GM12878 (cell line): ENCODE results near the gene AMBP. TPM values are rescaled to one million over a fixed set of nuclear protein-coding genes. Genes with fewer than 3 reads are reported as not detected.

Experiments used
- ATAC-seq: fragments of 200-7000 bp; cut with Tn5 transposase; 3 replicates; pipeline ENCODE4 v1.9.1; 2020; ENCODE audit warnings: mild to moderate bottlenecking, moderate library complexity
- BruUV-seq: library from RNA; stranded (reverse); fragments of 400-500 nt; replicated peaks from 2 replicates; lab custom pipeline; 2021; lab: Mats Ljungman, UMichigan
- CTCF ChIA-PET: fragments of 300-600 bp; sonication (Branson Sonifier 250); formaldehyde crosslinking; extraction: SDS; loops from one replicate; lab custom pipeline; 2021; ENCODE audit warnings: inconsistent platforms; lab: Yijun Ruan, JAX
- POLR2A ChIA-PET: fragments of 350-600 bp; formaldehyde crosslinking; extraction: SDS; loops from one replicate; lab custom pipeline; 2021; ENCODE audit warnings: inconsistent platforms; lab: Charles Lee
- RAD21 ChIA-PET: fragments of 300-600 bp; sonication (Branson Sonifier 250); formaldehyde crosslinking; loops from one replicate; lab custom pipeline; 2023; ENCODE audit warnings: antibody characterized with exemption; ENCODE audit not compliant: unreplicated experiment; lab: Charles Lee
- SMC1A ChIA-PET: fragments of 300-600 bp; sonication (Branson Sonifier 250); formaldehyde crosslinking; loops from one replicate; lab custom pipeline; 2023; ENCODE audit not compliant: unreplicated experiment, uncharacterized antibody; lab: Charles Lee
- DNase-seq: peaks from one replicate; pipeline ENCODE4 v3.0.0-alpha.2; 2011; ENCODE audit warnings: low read depth, low spot score
- FAIRE-seq: peaks from 3 replicates; lab custom pipeline; 2011; peaks lifted over from hg19 to GRCh38; lab: Jason Lieb, UNC
- H2AFZ ChIP-seq: 2 replicates; pipeline ENCODE4 v1.6.0; 2011; ENCODE audit warnings: low read depth, low read length, control low read depth; ENCODE audit not compliant: control insufficient read depth
- H3K27ac ChIP-seq: 2 replicates; pipeline ENCODE4 v1.5.1; 2011; ENCODE audit warnings: control low read depth; ENCODE audit not compliant: control insufficient read depth, insufficient read depth
- H3K27me3 ChIP-seq, 2 experiments: replicated peaks in 1 of 2; 2 replicates each; pipeline versions ENCODE4 v1.6.0 to v1.6.1; 2011; ENCODE audit warnings: low read length in 1 of 2; ENCODE audit not compliant: control insufficient read depth in 2 of 2, insufficient read depth in 2 of 2
- H3K36me3 ChIP-seq, 2 experiments: 2 replicates each; pipeline ENCODE4 v1.5.1; 2011; ENCODE audit warnings: low read length in 1 of 2; ENCODE audit not compliant: control insufficient read depth in 2 of 2, insufficient read depth in 2 of 2
- H3K4me1 ChIP-seq: 2 replicates; pipeline ENCODE4 v1.6.1; 2011; ENCODE audit warnings: mild to moderate bottlenecking, low read length, moderate library complexity, mixed read lengths; ENCODE audit not compliant: control insufficient read depth, insufficient read depth
- H3K4me2 ChIP-seq: 2 replicates; pipeline ENCODE4 v1.6.0; 2011; ENCODE audit warnings: control low read depth; ENCODE audit not compliant: control insufficient read depth, insufficient read depth
- H3K4me3 ChIP-seq: fragments of 200-600 bp; sonication (generic); 2 replicates; pipeline ENCODE4 v1.5.1; 2016
- H3K79me2 ChIP-seq: 2 replicates; pipeline ENCODE4 v1.6.0; 2011; ENCODE audit warnings: low read length; ENCODE audit not compliant: control insufficient read depth, insufficient read depth
- H3K9ac ChIP-seq: 2 replicates; pipeline ENCODE4 v1.8.0; 2011; ENCODE audit warnings: low read length, control low read depth, mixed read lengths; ENCODE audit not compliant: control insufficient read depth, insufficient read depth
- H3K9me3 ChIP-seq: replicated peaks from 3 replicates; pipeline ENCODE4 v1.5.1; 2011; ENCODE audit warnings: mild to moderate bottlenecking, low read length; ENCODE audit not compliant: control insufficient read depth, insufficient read depth
- H4K20me1 ChIP-seq: 2 replicates; pipeline ENCODE4 v1.6.0; 2011; ENCODE audit not compliant: control insufficient read depth, insufficient read depth
- CREM ChIP-seq: IDR thresholded peaks from 2 replicates; pipeline ENCODE4 v1.6.1; 2014; ENCODE audit warnings: antibody characterized with exemption, low read depth
- IKZF2 ChIP-seq, 2 experiments: fragments of 450-650 bp; IDR thresholded peaks; 2 replicates each; pipeline ENCODE4 v1.6.1; 2017; ENCODE audit warnings: mild to moderate bottlenecking in 2 of 2, moderate library complexity in 2 of 2
- PAX5 ChIP-seq: IDR thresholded peaks from 2 replicates; pipeline ENCODE4 v1.6.1; 2011; ENCODE audit warnings: low read depth, low read length, borderline replicate concordance
- POU2F2 ChIP-seq: IDR thresholded peaks from 3 replicates; pipeline ENCODE4 v1.6.1; 2011; ENCODE audit warnings: low read depth, mild to moderate bottlenecking, low read length, borderline replicate concordance
- PRDM15 ChIP-seq: fragments of 450-650 bp; formaldehyde crosslinking; IDR thresholded peaks from 2 replicates; pipeline ENCODE4 v1.4.0; 2020; ENCODE audit warnings: mild to moderate bottlenecking, moderate library complexity
- RAD51 ChIP-seq: fragments of 450-650 bp; IDR thresholded peaks from 2 replicates; pipeline ENCODE4 v1.6.1; 2016; ENCODE audit warnings: moderate library complexity, mild to moderate bottlenecking, inconsistent platforms
- SMC3 ChIP-seq: IDR thresholded peaks from 2 replicates; pipeline ENCODE4 v1.6.1; 2011; ENCODE audit warnings: low read length, improper control_type of control experiment, borderline replicate concordance
- TAF1 ChIP-seq: IDR thresholded peaks from 2 replicates; pipeline ENCODE4 v1.6.1; 2011; ENCODE audit warnings: mild to moderate bottlenecking, low read depth, low read length, borderline replicate concordance
- WRNIP1 ChIP-seq: IDR thresholded peaks from 2 replicates; pipeline ENCODE4 v1.6.1; 2011; ENCODE audit warnings: low read depth, low read length, improper control_type of control experiment, borderline replicate concordance
- WGBS: methylation state at CpG from one replicate; pipeline ENCODE4 v1.1.6; 2016; ENCODE audit warnings: low lambda C conversion rate; ENCODE audit not compliant: insufficient replicate concordance, insufficient coverage; ENCODE audit errors: missing lambda C conversion rate; 5-methylcytosine and 5-hydroxymethylcytosine counted together
- in situ Hi-C: fragments of 300-500 bp; cut with MboI; formaldehyde crosslinking; loops from 9 replicates; pipeline ENCODE4 v1.14.3; 2018; ENCODE audit warnings: mixed read lengths
- intact Hi-C: fragments of 100-400 bp; cut with micrococcal nuclease; formaldehyde crosslinking; loops from one replicate; pipeline ENCODE4 v1.14.2; 2022; ENCODE audit not compliant: unreplicated experiment
- polyA plus RNA-seq, 11 experiments: library from polyadenylated mRNA; depleted of rRNA in 4 of 11; unstranded in 6 of 11; stranded (reverse) in 5 of 11; fragments of >200 nt; fragmentation: Nextera tagmentation in 4 of 11; fragmentation: Illumina TruSeq in 1 of 11; extraction: Ambion mirVana in 4 of 11; extraction: Trizol in 1 of 11; gene quantifications; 1 replicate in 1 of 11; 2 replicates in 10 of 11; pipeline versions ENCODE4 v1.2.1 to v1.2.3, GENCODE V29; 2011 to 2016; ENCODE audit warnings: inconsistent platforms in 2 of 11, missing spikeins in 2 of 11, low read depth in 1 of 11
- total RNA-seq, 4 experiments: library from RNA; depleted of rRNA in 3 of 4; stranded (reverse); fragments of >200 nt in 3 of 4; fragmentation: Illumina TruSeq in 1 of 4; extraction: Trizol in 1 of 4; gene quantifications; 2 replicates each; pipeline versions ENCODE4 v1.2.1 to v1.2.3, GENCODE V29; 2013 to 2021
- TF ChIP-seq, protein P1 (sequence below): fragments of 450-650 bp; formaldehyde crosslinking; IDR thresholded peaks from 2 replicates; pipeline ENCODE4 v1.5.0; 2022; ENCODE audit warnings: mild to moderate bottlenecking, missing genetic modification characterization

AMBP gene
- total and polyA plus RNA-seq, 10 of the 15 experiments (the other 5 are each of a cell fraction or from before 2014, with no cell fraction given) = 0.11 to 2.3 (median 0.18) TPM; not detected in 7

DNA sequence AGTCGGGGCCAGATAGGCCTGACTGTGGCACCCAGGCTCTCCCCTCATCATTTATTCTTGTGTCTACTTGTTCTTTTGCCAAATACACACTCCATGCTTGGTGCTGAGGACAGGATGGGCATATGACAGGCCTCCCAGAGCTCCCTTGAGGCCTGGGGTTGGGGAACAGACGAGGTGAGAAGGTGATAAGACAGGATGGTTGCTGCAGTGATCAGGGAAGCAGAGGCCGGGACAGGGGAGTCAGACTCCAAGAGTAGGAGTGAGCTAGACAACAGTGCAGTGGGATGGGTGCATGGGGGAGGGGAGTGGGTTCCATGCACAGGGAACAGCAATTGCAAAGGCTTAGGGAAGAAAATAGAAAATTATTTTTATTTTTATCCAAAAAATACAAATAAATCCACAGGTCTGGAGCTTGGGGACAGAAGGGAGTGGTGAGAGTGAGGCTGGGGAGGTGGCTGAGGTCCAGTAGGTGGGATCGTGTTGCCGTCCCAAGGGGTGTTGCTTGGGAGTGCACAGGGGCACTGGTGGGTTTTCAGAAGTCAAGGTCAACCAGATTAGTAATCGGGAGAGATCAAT, 3.4 kb upstream of the AMBP start:
- WGBS = 8% methylated on average over 6 of the region's 6 CpGs
- Histone ChIP-seq H4K20me1 (no peaks in the 10 kb centered on the region), H3K9ac (no peak overlapping the region), H2AFZ (no peak overlapping the region), H3K27me3 (peaks cover 0 to 5% of the 10 kb centered on the region in 2 experiments; a peak in 3 of 4 replicates), H3K9me3 (no peaks in the 10 kb centered on the region), H3K4me2 (no peak overlapping the region), H3K4me3 (no peak overlapping the region), H3K27ac (no peak overlapping the region), H3K79me2 (no peaks in the 10 kb centered on the region), H3K4me1 (no peaks in the 10 kb centered on the region), H3K36me3 (no peaks in the 10 kb centered on the region)
- SMC1A ChIA-PET = interaction anchor here (1.9 to 2.2 kb wide), 2 partner anchors 25 to 211 kb away, joined by 7 to 8 read pairs; no protein-coding TSS in a partner anchor
- POLR2A ChIA-PET = no interaction called here
- FAIRE-seq = no peak
- RAD21 ChIA-PET = interaction anchor here (3.8 kb wide), 1 partner anchor 209 kb away, joined by 24 read pairs; no protein-coding TSS in a partner anchor
- intact Hi-C loops = loop anchor here (1.0 kb wide), 1 partner anchor 210 kb away; no protein-coding TSS in a partner anchor
- TF ChIP-seq CREM = no peak
- TF ChIP-seq TAF1 = no peak
- no peak for TF ChIP-seq PRDM15 (CRISPR knock-in tag)
- TF ChIP-seq, protein P1, sequence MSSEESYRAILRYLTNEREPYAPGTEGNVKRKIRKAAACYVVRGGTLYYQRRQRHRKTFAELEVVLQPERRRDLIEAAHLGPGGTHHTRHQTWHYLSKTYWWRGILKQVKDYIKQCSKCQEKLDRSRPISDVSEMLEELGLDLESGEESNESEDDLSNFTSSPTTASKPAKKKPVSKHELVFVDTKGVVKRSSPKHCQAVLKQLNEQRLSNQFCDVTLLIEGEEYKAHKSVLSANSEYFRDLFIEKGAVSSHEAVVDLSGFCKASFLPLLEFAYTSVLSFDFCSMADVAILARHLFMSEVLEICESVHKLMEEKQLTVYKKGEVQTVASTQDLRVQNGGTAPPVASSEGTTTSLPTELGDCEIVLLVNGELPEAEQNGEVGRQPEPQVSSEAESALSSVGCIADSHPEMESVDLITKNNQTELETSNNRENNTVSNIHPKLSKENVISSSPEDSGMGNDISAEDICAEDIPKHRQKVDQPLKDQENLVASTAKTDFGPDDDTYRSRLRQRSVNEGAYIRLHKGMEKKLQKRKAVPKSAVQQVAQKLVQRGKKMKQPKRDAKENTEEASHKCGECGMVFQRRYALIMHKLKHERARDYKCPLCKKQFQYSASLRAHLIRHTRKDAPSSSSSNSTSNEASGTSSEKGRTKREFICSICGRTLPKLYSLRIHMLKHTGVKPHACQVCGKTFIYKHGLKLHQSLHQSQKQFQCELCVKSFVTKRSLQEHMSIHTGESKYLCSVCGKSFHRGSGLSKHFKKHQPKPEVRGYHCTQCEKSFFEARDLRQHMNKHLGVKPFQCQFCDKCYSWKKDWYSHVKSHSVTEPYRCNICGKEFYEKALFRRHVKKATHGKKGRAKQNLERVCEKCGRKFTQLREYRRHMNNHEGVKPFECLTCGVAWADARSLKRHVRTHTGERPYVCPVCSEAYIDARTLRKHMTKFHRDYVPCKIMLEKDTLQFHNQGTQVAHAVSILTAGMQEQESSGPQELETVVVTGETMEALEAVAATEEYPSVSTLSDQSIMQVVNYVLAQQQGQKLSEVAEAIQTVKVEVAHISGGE (CRISPR knock-in tag) = no peak
- TF ChIP-seq WRNIP1 = no peak
- no peak for TF ChIP-seq SMC3
- no peak for TF ChIP-seq RAD51
- no peak for TF ChIP-seq POU2F2
- no peak for TF ChIP-seq PAX5
- no peak for TF ChIP-seq IKZF2 (IDR thresholded peaks at IDR 0.05)
- BruUV-seq = no TSS peak
- in situ Hi-C loops = loop anchor here (25.0 kb wide), 1 partner anchor 206 kb away; no protein-coding TSS in a partner anchor
- DNase-seq = no peak
- CTCF ChIA-PET = interaction anchor here (1.1 to 4.3 kb wide), 5 partner anchors 14 to 211 kb away, joined by 3 to 61 read pairs (median 7); no protein-coding TSS in a partner anchor
- ATAC-seq = no peak
